ENCODE results near the gene CEP152. TPM values are rescaled to one million over a fixed set of nuclear protein-coding genes. Genes with fewer than 3 reads are reported as not detected.

The CEP152 gene
- polyA plus RNA-seq, 1 donor from 2014 or later = 1.3 TPM

GRCh38 chr15:48828906-48829305 is 18.0 kb upstream of the CEP152 start:
- Histone ChIP-seq H4K20me1 (ENCODE audit: insufficient read depth) (no peaks in the 10 kb centered on the region), H3K9me2 (ENCODE audit: insufficient read depth, low read length) (no peaks in the 10 kb centered on the region), H2AFZ (ENCODE audit: low read depth, low read length) (no peak overlapping the region)

DNA sequence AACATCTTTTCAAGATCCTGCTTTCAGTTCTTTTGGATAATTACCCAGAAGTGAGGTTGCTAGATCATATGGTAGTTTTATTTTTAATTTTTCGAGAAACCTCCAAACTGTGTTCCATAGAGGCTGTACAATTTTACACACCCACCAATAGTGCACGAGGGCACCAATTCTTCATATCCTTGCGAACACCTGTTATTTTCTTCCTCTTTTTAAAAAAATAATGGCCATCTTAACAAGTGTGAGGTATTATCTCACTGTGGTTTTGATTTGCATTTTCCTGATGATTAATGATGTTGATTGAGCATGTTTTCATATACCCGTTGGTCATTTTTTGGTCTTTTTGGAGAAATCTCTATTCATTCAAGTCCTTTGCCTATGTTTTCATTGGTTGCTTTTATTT is 17.6 kb upstream of the CEP152 start:
- Histone ChIP-seq H2AFZ (ENCODE audit: low read depth, low read length) (no peak overlapping the region), H3K4me2 (ENCODE audit: low read length) (no peak overlapping the region), H3K36me3 (ENCODE audit: insufficient read depth, low read length) (no peaks in the 10 kb centered on the region), H3K27ac (ENCODE audit: low read length) (no peak overlapping the region), H3F3A (ENCODE audit: insufficient read depth, low read length, poor library complexity, severe bottlenecking) (no peaks in the 10 kb centered on the region), H3K9ac (ENCODE audit: low read length) (no peak overlapping the region), H3K9me2 (ENCODE audit: insufficient read depth, low read length) (no peaks in the 10 kb centered on the region), H3K27me3 (ENCODE audit: insufficient read depth, low read depth, low read length) (no peaks in the 10 kb centered on the region), H4K20me1 (ENCODE audit: insufficient read depth) (no peaks in the 10 kb centered on the region), H3K79me2 (replicated peaks; ENCODE audit: insufficient read depth, low read length) (no peaks in the 10 kb centered on the region), H3K9me3 (ENCODE audit: low read length) (no peaks in the 10 kb centered on the region), H3K4me3 (ENCODE audit: low read length) (no peak overlapping the region)
- TF ChIP-seq TAF1 (IDR thresholded peaks at IDR 0.05; ENCODE audit: low read depth) (no peak), MXI1 (conservative IDR thresholded peaks at IDR 0.05; ENCODE audit: poor library complexity, severe bottlenecking) (no peak), CTCF (IDR thresholded peaks at IDR 0.05; ENCODE audit: poor library complexity, severe bottlenecking) (no peak), EP300 (conservative IDR thresholded peaks at IDR 0.05; ENCODE audit: poor library complexity, severe bottlenecking) (no peak), SMC3 (conservative IDR thresholded peaks at IDR 0.05; ENCODE audit: poor library complexity) (no peak), RAD21 (conservative IDR thresholded peaks at IDR 0.05) (no peak), POLR2AphosphoS5 (IDR thresholded peaks at IDR 0.05) (no peak), EZH2 (IDR thresholded peaks at IDR 0.05; ENCODE audit: borderline replicate concordance, insufficient read depth, low read length, poor library complexity, severe bottlenecking) (no peak)
- TF ChIP-seq, protein P1, sequence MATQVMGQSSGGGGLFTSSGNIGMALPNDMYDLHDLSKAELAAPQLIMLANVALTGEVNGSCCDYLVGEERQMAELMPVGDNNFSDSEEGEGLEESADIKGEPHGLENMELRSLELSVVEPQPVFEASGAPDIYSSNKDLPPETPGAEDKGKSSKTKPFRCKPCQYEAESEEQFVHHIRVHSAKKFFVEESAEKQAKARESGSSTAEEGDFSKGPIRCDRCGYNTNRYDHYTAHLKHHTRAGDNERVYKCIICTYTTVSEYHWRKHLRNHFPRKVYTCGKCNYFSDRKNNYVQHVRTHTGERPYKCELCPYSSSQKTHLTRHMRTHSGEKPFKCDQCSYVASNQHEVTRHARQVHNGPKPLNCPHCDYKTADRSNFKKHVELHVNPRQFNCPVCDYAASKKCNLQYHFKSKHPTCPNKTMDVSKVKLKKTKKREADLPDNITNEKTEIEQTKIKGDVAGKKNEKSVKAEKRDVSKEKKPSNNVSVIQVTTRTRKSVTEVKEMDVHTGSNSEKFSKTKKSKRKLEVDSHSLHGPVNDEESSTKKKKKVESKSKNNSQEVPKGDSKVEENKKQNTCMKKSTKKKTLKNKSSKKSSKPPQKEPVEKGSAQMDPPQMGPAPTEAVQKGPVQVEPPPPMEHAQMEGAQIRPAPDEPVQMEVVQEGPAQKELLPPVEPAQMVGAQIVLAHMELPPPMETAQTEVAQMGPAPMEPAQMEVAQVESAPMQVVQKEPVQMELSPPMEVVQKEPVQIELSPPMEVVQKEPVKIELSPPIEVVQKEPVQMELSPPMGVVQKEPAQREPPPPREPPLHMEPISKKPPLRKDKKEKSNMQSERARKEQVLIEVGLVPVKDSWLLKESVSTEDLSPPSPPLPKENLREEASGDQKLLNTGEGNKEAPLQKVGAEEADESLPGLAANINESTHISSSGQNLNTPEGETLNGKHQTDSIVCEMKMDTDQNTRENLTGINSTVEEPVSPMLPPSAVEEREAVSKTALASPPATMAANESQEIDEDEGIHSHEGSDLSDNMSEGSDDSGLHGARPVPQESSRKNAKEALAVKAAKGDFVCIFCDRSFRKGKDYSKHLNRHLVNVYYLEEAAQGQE (IDR thresholded peaks at IDR 0.05; ENCODE audit: borderline replicate concordance) = no peak

More at GRCh38 chr15:48828906-48829305, 18.0 kb upstream of the CEP152 start:
- no peaks in the 10 kb centered on the region for H3F3A ChIP-seq (ENCODE audit: insufficient read depth, low read length, poor library complexity, severe bottlenecking)
- no peaks in the 10 kb centered on the region for H3K36me3 ChIP-seq (ENCODE audit: insufficient read depth, low read length)
- H3K27me3 ChIP-seq (ENCODE audit: insufficient read depth, low read depth, low read length) = no peaks in the 10 kb centered on the region
- no peak overlapping the region for H3K4me3 ChIP-seq (ENCODE audit: low read length)
- no peaks in the 10 kb centered on the region for H3K9me3 ChIP-seq (ENCODE audit: low read length)
- H3K27ac ChIP-seq (ENCODE audit: low read length) = no peak overlapping the region
- TF ChIP-seq TAF1 (IDR thresholded peaks at IDR 0.05; ENCODE audit: low read depth) (no peak), SMC3 (conservative IDR thresholded peaks at IDR 0.05; ENCODE audit: poor library complexity) (no peak)
- no peak overlapping the region for H3K4me2 ChIP-seq (ENCODE audit: low read length)
- no peaks in the 10 kb centered on the region for H3K79me2 ChIP-seq (replicated peaks; ENCODE audit: insufficient read depth, low read length)
- no peak overlapping the region for H3K9ac ChIP-seq (ENCODE audit: low read length)

- Histone ChIP-seq H3K27ac (ENCODE audit: low read length) (no peak overlapping the region), H3K4me2 (ENCODE audit: low read length) (no peak overlapping the region), H3K4me3 (ENCODE audit: low read length) (no peak overlapping the region), H3K79me2 (replicated peaks; ENCODE audit: insufficient read depth, low read length) (no peaks in the 10 kb centered on the region), H2AFZ (ENCODE audit: low read depth, low read length) (no peak overlapping the region), H3K27me3 (ENCODE audit: insufficient read depth, low read depth, low read length) (no peaks in the 10 kb centered on the region), H3K9me3 (ENCODE audit: low read length) (no peaks in the 10 kb centered on the region), H4K20me1 (ENCODE audit: insufficient read depth) (no peaks in the 10 kb centered on the region), H3K9ac (ENCODE audit: low read length) (no peak overlapping the region), H3F3A (ENCODE audit: insufficient read depth, low read length, poor library complexity, severe bottlenecking) (no peaks in the 10 kb centered on the region), H3K9me2 (ENCODE audit: insufficient read depth, low read length) (no peaks in the 10 kb centered on the region), H3K36me3 (ENCODE audit: insufficient read depth, low read length) (no peaks in the 10 kb centered on the region)
- TF ChIP-seq MXI1 (conservative IDR thresholded peaks at IDR 0.05; ENCODE audit: poor library complexity, severe bottlenecking) = no peak
- TF ChIP-seq EP300 (conservative IDR thresholded peaks at IDR 0.05; ENCODE audit: poor library complexity, severe bottlenecking) = no peak
- TF ChIP-seq TAF1 (IDR thresholded peaks at IDR 0.05; ENCODE audit: low read depth) = no peak
- TF ChIP-seq POLR2AphosphoS5 (IDR thresholded peaks at IDR 0.05) = no peak
- TF ChIP-seq, protein P1 (IDR thresholded peaks at IDR 0.05; ENCODE audit: borderline replicate concordance) = no peak
- no peak for TF ChIP-seq CTCF (IDR thresholded peaks at IDR 0.05; ENCODE audit: poor library complexity, severe bottlenecking)
- TF ChIP-seq SMC3 (conservative IDR thresholded peaks at IDR 0.05; ENCODE audit: poor library complexity) = no peak
- TF ChIP-seq RAD21 (conservative IDR thresholded peaks at IDR 0.05) = no peak
- TF ChIP-seq EZH2 (IDR thresholded peaks at IDR 0.05; ENCODE audit: borderline replicate concordance, insufficient read depth, low read length, poor library complexity, severe bottlenecking) = no peak
Observed at GRCh38 chr15:48825075-48825474, 14.2 kb upstream of the CEP152 start.

Measured in neural cell (in vitro differentiated cells).